KMS-11 (cell line): Measurements from ENCODE around the gene SUPT20HL1.

Experiments used
- H2AFZ ChIP-seq: fragments of 200-600 bp; sonication (generic); 2 replicates; pipeline ENCODE4 v1.6.1; 2016; ENCODE audit warnings: antibody characterized with exemption, mixed run types, low read depth
- H3K27ac ChIP-seq: fragments of 200-600 bp; sonication (generic); 2 replicates; pipeline ENCODE4 v1.6.1; 2016; ENCODE audit warnings: mild to moderate bottlenecking, mixed run types
- H3K27me3 ChIP-seq: fragments of 200-600 bp; sonication (generic); 2 replicates; pipeline ENCODE4 v1.6.1; 2017; ENCODE audit warnings: mild to moderate bottlenecking, low read depth, mixed run types, moderate library complexity; ENCODE audit not compliant: insufficient read depth
- H3K36me3 ChIP-seq: fragments of 200-600 bp; sonication (generic); 2 replicates; pipeline ENCODE4 v1.6.1; 2017; ENCODE audit warnings: mild to moderate bottlenecking, mixed run types; ENCODE audit not compliant: insufficient read depth
- H3K4me1 ChIP-seq: fragments of 200-600 bp; sonication (generic); 2 replicates; pipeline ENCODE4 v1.6.1; 2016; ENCODE audit warnings: mild to moderate bottlenecking, low read depth, mixed run types; ENCODE audit not compliant: poor library complexity, severe bottlenecking
- H3K4me2 ChIP-seq: fragments of 200-600 bp; sonication (generic); 2 replicates; pipeline ENCODE4 v1.7.0; 2016; ENCODE audit warnings: mild to moderate bottlenecking, mixed run types
- H3K4me3 ChIP-seq: fragments of 200-600 bp; sonication (generic); IDR thresholded peaks from 2 replicates; pipeline ENCODE4 v1.6.1; 2017; ENCODE audit warnings: low read depth, low read length, mixed read lengths; ENCODE audit not compliant: insufficient read depth
- H3K79me2 ChIP-seq: fragments of 200-600 bp; sonication (generic); 2 replicates; pipeline ENCODE4 v1.6.1; 2016; ENCODE audit warnings: low read depth, mixed run types; ENCODE audit not compliant: insufficient read depth
- H3K9ac ChIP-seq: fragments of 200-600 bp; sonication (generic); 2 replicates; pipeline ENCODE4 v1.6.1; 2016; ENCODE audit warnings: mild to moderate bottlenecking, mixed run types
- H4K20me1 ChIP-seq: fragments of 200-600 bp; sonication (generic); 2 replicates; pipeline ENCODE4 v1.6.1; 2016; ENCODE audit warnings: mild to moderate bottlenecking, mixed run types; ENCODE audit not compliant: insufficient read depth
- CTCF ChIP-seq: fragments of 200-600 bp; sonication (generic); conservative IDR thresholded peaks from 2 replicates; pipeline ENCODE4 v1.6.1; 2017; ENCODE audit warnings: low read depth, mild to moderate bottlenecking, antibody characterized with exemption, low read length, moderate library complexity, mixed read lengths

Gene SUPT20HL1

GRCh38 chrX:24405959-24406358, 45.5 kb downstream of the SUPT20HL1 start:
- Histone ChIP-seq H3K4me2 (no peak overlapping the region), H3K79me2 (no peaks in the 10 kb centered on the region), H3K9ac (no peak overlapping the region), H4K20me1 (no peaks in the 10 kb centered on the region), H2AFZ (no peak overlapping the region), H3K36me3 (no peaks in the 10 kb centered on the region), H3K4me3 (no peak overlapping the region), H3K27ac (no peak overlapping the region), H3K27me3 (no peaks in the 10 kb centered on the region), H3K4me1 (peaks cover 15% of the 10 kb centered on the region)
- TF ChIP-seq CTCF, result no peak
